ENCODE results near the gene HBS1L. TPM values are rescaled to one million over a fixed set of nuclear protein-coding genes. Genes with fewer than 3 reads are reported as not detected.

HBS1L gene
- total RNA-seq, 1 experiment from 2014 or later = 95.4 TPM

GRCh38 chr6:134932098-134932497 lies 122.5 kb downstream of the HBS1L start:
- DNase-seq (ENCODE audit: low spot score) (no peak), ATAC-seq (no peak)
- no peak overlapping the region for H3K27ac Mint-ChIP-seq
- H3K9me3 Mint-ChIP-seq = no peaks in the 10 kb centered on the region
- no peak overlapping the region for H3K4me3 Mint-ChIP-seq
- H3K27me3 Mint-ChIP-seq (ENCODE audit: low read depth) = no peaks in the 10 kb centered on the region
- TF ChIP-seq ZBTB21 (CRISPR knock-in tag; IDR thresholded peaks at IDR 0.05; ENCODE audit: borderline replicate concordance) (no peak), FOXK1 (CRISPR knock-in tag; IDR thresholded peaks at IDR 0.05) (no peak), ZNF317 (CRISPR knock-in tag; IDR thresholded peaks at IDR 0.05; ENCODE audit: borderline replicate concordance, low read depth) (no peak), CREB1 (CRISPR knock-in tag; IDR thresholded peaks at IDR 0.05) (no peak), GRHL2 (CRISPR knock-in tag; IDR thresholded peaks at IDR 0.05; ENCODE audit: insufficient replicate concordance, severe bottlenecking) (no peak), TEAD1 (CRISPR knock-in tag; IDR thresholded peaks at IDR 0.05) (no peak), FOXP1 (CRISPR knock-in tag; IDR thresholded peaks at IDR 0.05; ENCODE audit: borderline replicate concordance) (no peak), NFATC4 (CRISPR knock-in tag; IDR thresholded peaks at IDR 0.05) (no peak), ZNF219 (CRISPR knock-in tag; IDR thresholded peaks at IDR 0.05; ENCODE audit: borderline replicate concordance) (no peak)
- TF ChIP-seq, protein P1, sequence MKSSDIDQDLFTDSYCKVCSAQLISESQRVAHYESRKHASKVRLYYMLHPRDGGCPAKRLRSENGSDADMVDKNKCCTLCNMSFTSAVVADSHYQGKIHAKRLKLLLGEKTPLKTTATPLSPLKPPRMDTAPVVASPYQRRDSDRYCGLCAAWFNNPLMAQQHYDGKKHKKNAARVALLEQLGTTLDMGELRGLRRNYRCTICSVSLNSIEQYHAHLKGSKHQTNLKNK (CRISPR knock-in tag; IDR thresholded peaks at IDR 0.05) = no peak
- peaks cover 5% of the 10 kb centered on the region; the same call in 1 of the 2 replicates for H3K4me1 Mint-ChIP-seq
- POLR2A ChIA-PET = no interaction called here
- CTCF ChIA-PET = interaction anchor here (1.4 kb wide), 1 partner anchor 9 kb away, joined by 3 read pairs; no protein-coding TSS in a partner anchor
- H3K36me3 Mint-ChIP-seq = no peaks in the 10 kb centered on the region

- no peaks in the 10 kb centered on the region for H3K27me3 Mint-ChIP-seq (ENCODE audit: low read depth)
- no peak for ATAC-seq
- CTCF ChIA-PET = no interaction called here
- no peak for TF ChIP-seq ELF4 (CRISPR knock-in tag; IDR thresholded peaks at IDR 0.05; ENCODE audit: low read depth)
- TF ChIP-seq CTCF (IDR thresholded peaks at IDR 0.05) = no peak
- TF ChIP-seq NR2C2 (CRISPR knock-in tag; IDR thresholded peaks at IDR 0.05) = no peak
- no peak for TF ChIP-seq E2F5 (CRISPR knock-in tag; IDR thresholded peaks at IDR 0.05)
- no peak for TF ChIP-seq PRRX2 (CRISPR knock-in tag; IDR thresholded peaks at IDR 0.05)
- TF ChIP-seq ZNF423 (CRISPR knock-in tag; IDR thresholded peaks at IDR 0.05) = no peak
- no peak for TF ChIP-seq ZNF219 (CRISPR knock-in tag; IDR thresholded peaks at IDR 0.05; ENCODE audit: borderline replicate concordance)
- TF ChIP-seq RELA (CRISPR knock-in tag; IDR thresholded peaks at IDR 0.05; ENCODE audit: borderline replicate concordance) = no peak
- no peak for TF ChIP-seq ZNF512 (CRISPR knock-in tag; IDR thresholded peaks at IDR 0.05; ENCODE audit: borderline replicate concordance)
- TF ChIP-seq ZNF121 (CRISPR knock-in tag; IDR thresholded peaks at IDR 0.05) = no peak
- no peak for TF ChIP-seq CREB1 (CRISPR knock-in tag; IDR thresholded peaks at IDR 0.05)
- TF ChIP-seq EMX1 (CRISPR knock-in tag; IDR thresholded peaks at IDR 0.05) = no peak
- TF ChIP-seq CDX4 (CRISPR knock-in tag; IDR thresholded peaks at IDR 0.05; ENCODE audit: borderline replicate concordance) = no peak
- no peak for TF ChIP-seq CBFB (CRISPR knock-in tag; IDR thresholded peaks at IDR 0.05; ENCODE audit: low read depth)
- no peaks in the 10 kb centered on the region for H3K36me3 Mint-ChIP-seq
- POLR2A ChIA-PET = no interaction called here
- DNase-seq (ENCODE audit: low spot score) = no peak
- H3K4me1 Mint-ChIP-seq = peaks cover 5% of the 10 kb centered on the region; the same call in 1 of the 2 replicates
- no peaks in the 10 kb centered on the region for H3K9me3 Mint-ChIP-seq
- no peak overlapping the region for H3K4me3 Mint-ChIP-seq
- H3K27ac Mint-ChIP-seq = no peak overlapping the region
Observed at GRCh38 chr6:134930463-134930862, 124.2 kb downstream of the HBS1L start.

All from WTC11 (cell line).